Neural cell (in vitro differentiated cells): ENCODE measurements around the gene BLM.

Experiments used
- EP300 ChIP-seq: fragments of 450-650 bp; conservative IDR thresholded peaks from 2 replicates; pipeline ENCODE4 v1.6.1; 2014; ENCODE audit warnings: antibody characterized with exemption, mild to moderate bottlenecking, moderate library complexity; ENCODE audit not compliant: poor library complexity, severe bottlenecking
- EZH2 ChIP-seq: fragments of 200-600, 300-800 bp; shearing (Covaris generic), sonication (generic); IDR thresholded peaks from 2 replicates; pipeline ENCODE4 v1.6.1; 2014; ENCODE audit warnings: antibody characterized with exemption, low read length, borderline replicate concordance, mild to moderate bottlenecking; ENCODE audit not compliant: insufficient read depth, poor library complexity, severe bottlenecking
- POLR2AphosphoS5 ChIP-seq: IDR thresholded peaks from 2 replicates; pipeline ENCODE4 v1.6.1; 2012
- RAD21 ChIP-seq: fragments of 450-650 bp; conservative IDR thresholded peaks from 2 replicates; pipeline ENCODE4 v1.6.1; 2014; ENCODE audit warnings: antibody characterized with exemption, mild to moderate bottlenecking, moderate library complexity
- TF ChIP-seq, protein P1 (sequence below): fragments of 450-650 bp; IDR thresholded peaks from 2 replicates; pipeline ENCODE4 v1.5.1; 2014; ENCODE audit warnings: antibody characterized with exemption, mild to moderate bottlenecking, moderate library complexity; ENCODE audit not compliant: poor library complexity, severe bottlenecking

- TF ChIP-seq POLR2AphosphoS5 (no peak), EZH2 (no peak), EP300 (no peak), RAD21 (no peak)
- TF ChIP-seq, protein P1, sequence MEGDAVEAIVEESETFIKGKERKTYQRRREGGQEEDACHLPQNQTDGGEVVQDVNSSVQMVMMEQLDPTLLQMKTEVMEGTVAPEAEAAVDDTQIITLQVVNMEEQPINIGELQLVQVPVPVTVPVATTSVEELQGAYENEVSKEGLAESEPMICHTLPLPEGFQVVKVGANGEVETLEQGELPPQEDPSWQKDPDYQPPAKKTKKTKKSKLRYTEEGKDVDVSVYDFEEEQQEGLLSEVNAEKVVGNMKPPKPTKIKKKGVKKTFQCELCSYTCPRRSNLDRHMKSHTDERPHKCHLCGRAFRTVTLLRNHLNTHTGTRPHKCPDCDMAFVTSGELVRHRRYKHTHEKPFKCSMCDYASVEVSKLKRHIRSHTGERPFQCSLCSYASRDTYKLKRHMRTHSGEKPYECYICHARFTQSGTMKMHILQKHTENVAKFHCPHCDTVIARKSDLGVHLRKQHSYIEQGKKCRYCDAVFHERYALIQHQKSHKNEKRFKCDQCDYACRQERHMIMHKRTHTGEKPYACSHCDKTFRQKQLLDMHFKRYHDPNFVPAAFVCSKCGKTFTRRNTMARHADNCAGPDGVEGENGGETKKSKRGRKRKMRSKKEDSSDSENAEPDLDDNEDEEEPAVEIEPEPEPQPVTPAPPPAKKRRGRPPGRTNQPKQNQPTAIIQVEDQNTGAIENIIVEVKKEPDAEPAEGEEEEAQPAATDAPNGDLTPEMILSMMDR, result no peak
These were observed 106.4 kb downstream of the BLM start for GRCh38 chr15:90823455-90823974.
